ENCODE measurements around the gene PCSK9.

PCSK9 gene

DNA sequence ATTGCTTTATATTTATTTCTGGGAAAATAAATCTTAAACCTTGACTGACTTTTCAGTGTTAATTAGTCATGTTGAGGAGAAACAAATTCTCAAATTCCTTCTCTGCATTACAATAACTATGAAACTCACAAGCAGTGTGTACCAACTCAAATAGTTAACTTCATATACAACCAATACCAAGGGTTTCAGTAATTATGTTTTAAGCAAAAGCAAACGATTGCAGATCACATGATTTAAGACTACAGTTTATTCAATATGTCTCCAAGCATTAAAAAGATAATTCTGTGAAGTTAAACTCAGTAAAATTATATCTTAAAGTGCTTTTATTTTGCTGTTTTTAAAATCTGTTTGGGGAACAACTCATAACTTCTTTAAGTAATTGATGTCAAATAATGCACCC, 28.6 kb downstream of the PCSK9 start:
- no peaks in the 10 kb centered on the region for H3K27me3 ChIP-seq (ENCODE audit: insufficient read depth, low read length)
- no peak overlapping the region for H3K4me3 ChIP-seq (ENCODE audit: low read depth, low read length, poor library complexity, severe bottlenecking)
- peaks cover 60% of the 10 kb centered on the region for H3K36me3 ChIP-seq (ENCODE audit: insufficient read depth, low read length)
- H2AFZ ChIP-seq (ENCODE audit: low read length) = no peak overlapping the region
- H3K9ac ChIP-seq (ENCODE audit: low read length) = no peak overlapping the region
- peaks cover 6% of the 10 kb centered on the region for H3K4me1 ChIP-seq (ENCODE audit: insufficient read depth, low read length, severe bottlenecking)
- H3F3A ChIP-seq (ENCODE audit: insufficient read depth, low read length) = no peaks in the 10 kb centered on the region
- H4K20me1 ChIP-seq (ENCODE audit: insufficient read depth, low read length) = no peaks in the 10 kb centered on the region
- H3K27ac ChIP-seq (ENCODE audit: low read depth, low read length, poor library complexity, severe bottlenecking) = no peak overlapping the region
- H3K4me2 ChIP-seq (ENCODE audit: low read length) = no peak overlapping the region
- no peaks in the 10 kb centered on the region for H3K79me2 ChIP-seq (ENCODE audit: insufficient read depth, low read length)
- TF ChIP-seq EZH2 (IDR thresholded peaks at IDR 0.05; ENCODE audit: borderline replicate concordance, low read length) (no peak), CTCF (IDR thresholded peaks at IDR 0.05; ENCODE audit: low read length) (no peak)
- H3K9me2 ChIP-seq (ENCODE audit: low read depth, low read length) = no peaks in the 10 kb centered on the region
- no peaks in the 10 kb centered on the region for H3K9me3 ChIP-seq (ENCODE audit: low read length)

- H3K36me3 ChIP-seq (ENCODE audit: insufficient read depth, low read length) = peaks cover 67% of the 10 kb centered on the region
- TF ChIP-seq CTCF (IDR thresholded peaks at IDR 0.05; ENCODE audit: low read length) = no peak
- TF ChIP-seq EZH2 (IDR thresholded peaks at IDR 0.05; ENCODE audit: borderline replicate concordance, low read length) = no peak
- H4K20me1 ChIP-seq (ENCODE audit: insufficient read depth, low read length) = no peaks in the 10 kb centered on the region
These were observed 29.3 kb downstream of the PCSK9 start for GRCh38 chr1:55068638-55069037.

DNA sequence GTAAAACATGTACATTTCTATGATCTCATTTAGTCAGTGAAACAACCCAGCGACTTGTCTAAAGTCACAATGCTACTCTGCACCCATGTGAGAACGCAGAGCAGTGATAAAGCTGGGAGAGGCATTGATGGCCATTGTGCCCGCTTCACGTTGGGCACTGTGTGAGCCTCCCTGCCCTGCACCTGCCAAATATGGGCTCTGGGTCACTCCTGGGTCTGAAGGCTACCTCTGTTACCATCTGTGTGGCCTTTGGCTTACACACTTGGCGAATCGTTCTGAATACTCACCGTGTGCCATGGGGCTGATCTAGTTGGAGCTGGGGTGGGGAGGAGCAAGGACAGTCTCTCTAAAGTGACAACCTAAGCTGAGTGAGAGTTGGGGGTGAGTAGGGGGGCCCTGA, 29.9 kb downstream of the PCSK9 start:
- Histone ChIP-seq H3K9me3 (ENCODE audit: low read length) (no peaks in the 10 kb centered on the region), H3F3A (ENCODE audit: insufficient read depth, low read length) (no peaks in the 10 kb centered on the region), H3K4me1 (ENCODE audit: insufficient read depth, low read length, severe bottlenecking) (peaks cover 3% of the 10 kb centered on the region), H3K36me3 (ENCODE audit: insufficient read depth, low read length) (peaks cover 74% of the 10 kb centered on the region), H3K9me2 (ENCODE audit: low read depth, low read length) (no peaks in the 10 kb centered on the region), H3K27ac (ENCODE audit: low read depth, low read length, poor library complexity, severe bottlenecking) (no peak overlapping the region), H4K20me1 (ENCODE audit: insufficient read depth, low read length) (no peaks in the 10 kb centered on the region), H3K9ac (ENCODE audit: low read length) (no peak overlapping the region), H3K27me3 (ENCODE audit: insufficient read depth, low read length) (no peaks in the 10 kb centered on the region), H3K4me2 (ENCODE audit: low read length) (no peak overlapping the region), H3K79me2 (ENCODE audit: insufficient read depth, low read length) (no peaks in the 10 kb centered on the region), H2AFZ (ENCODE audit: low read length) (no peak overlapping the region), H3K4me3 (ENCODE audit: low read depth, low read length, poor library complexity, severe bottlenecking) (no peak overlapping the region)
- TF ChIP-seq EZH2 (IDR thresholded peaks at IDR 0.05; ENCODE audit: borderline replicate concordance, low read length) (no peak), CTCF (IDR thresholded peaks at IDR 0.05; ENCODE audit: low read length) (no peak)

More at GRCh38 chr1:55068638-55069037, 29.3 kb downstream of the PCSK9 start:
- Histone ChIP-seq H3K4me2 (ENCODE audit: low read length) (no peak overlapping the region), H3K9ac (ENCODE audit: low read length) (no peak overlapping the region), H3K4me3 (ENCODE audit: low read depth, low read length, poor library complexity, severe bottlenecking) (no peak overlapping the region), H3K9me2 (ENCODE audit: low read depth, low read length) (no peaks in the 10 kb centered on the region), H3K79me2 (ENCODE audit: insufficient read depth, low read length) (no peaks in the 10 kb centered on the region), H3K9me3 (ENCODE audit: low read length) (no peaks in the 10 kb centered on the region), H3K27ac (ENCODE audit: low read depth, low read length, poor library complexity, severe bottlenecking) (no peak overlapping the region), H3K4me1 (ENCODE audit: insufficient read depth, low read length, severe bottlenecking) (peaks cover 6% of the 10 kb centered on the region), H2AFZ (ENCODE audit: low read length) (no peak overlapping the region), H3K27me3 (ENCODE audit: insufficient read depth, low read length) (no peaks in the 10 kb centered on the region), H3F3A (ENCODE audit: insufficient read depth, low read length) (no peaks in the 10 kb centered on the region)

Measured in OCI-LY1 (cell line).